DMS114 treated with DMSO at 0.1 percent for 48 hours (cell line): ENCODE results near the gene MTR.
A peak's percentile ranks its signal among the peaks of the same experiment; 100 is the strongest.

ENCODE experiments used
- DNase-seq: peaks from one replicate; lab custom pipeline; 2025; ENCODE audit not compliant: unreplicated experiment; lab: John Stamatoyannopoulos, UW

MTR gene

GRCh38 chr1:236795035-236795756 is at the start of gene MTR:
TSS of gene MTR (plus strand) at chr1:236795292. CDS start at chr1:236795704, 412 bp downstream.
- DNase-seq = peak; percentile 98

GRCh38 chr1:236746785-236747184 is 48.3 kb upstream of the MTR start:
- DNase-seq = no peak

GRCh38 chr1:236747311-236747985 is 47.6 kb upstream of the MTR start:
- no peak for DNase-seq

GRCh38 chr1:236748268-236748870 is 46.7 kb upstream of the MTR start:
- DNase-seq = no peak

GRCh38 chr1:236750928-236751327 is 44.2 kb upstream of the MTR start:
- DNase-seq = no peak

- DNase-seq = no peak
Observed at GRCh38 chr1:236751385-236751784, 43.7 kb upstream of the MTR start.

- no peak for DNase-seq
Observed at GRCh38 chr1:236751935-236752334, 43.2 kb upstream of the MTR start.

GRCh38 chr1:236753516-236753915 is 41.6 kb upstream of the MTR start:
- DNase-seq = peak; percentile 16

GRCh38 chr1:236753964-236754363 is 41.1 kb upstream of the MTR start:
- no peak for DNase-seq

- no peak for DNase-seq
Observed at GRCh38 chr1:236754525-236755210, 40.4 kb upstream of the MTR start.

- DNase-seq = no peak
Observed at GRCh38 chr1:236757640-236758039, 37.5 kb upstream of the MTR start.

- DNase-seq = peak; percentile 30
Observed at GRCh38 chr1:236759252-236759859, 35.7 kb upstream of the MTR start.

GRCh38 chr1:236760480-236760879 is 34.6 kb upstream of the MTR start:
- DNase-seq = no peak

- no peak for DNase-seq
Observed at GRCh38 chr1:236760986-236761385, 34.1 kb upstream of the MTR start.

GRCh38 chr1:236761397-236762132 is 33.5 kb upstream of the MTR start:
- no peak for DNase-seq

- DNase-seq = no peak
Observed at GRCh38 chr1:236762410-236762809, 32.7 kb upstream of the MTR start.

GRCh38 chr1:236765831-236766230 is 29.3 kb upstream of the MTR start:
- no peak for DNase-seq

GRCh38 chr1:236766506-236766905 is 28.6 kb upstream of the MTR start:
- DNase-seq = no peak

- DNase-seq = no peak
Observed at GRCh38 chr1:236767276-236767675, 27.8 kb upstream of the MTR start.

GRCh38 chr1:236768601-236769000 is 26.5 kb upstream of the MTR start:
- DNase-seq = no peak

GRCh38 chr1:236773919-236774318 is 21.2 kb upstream of the MTR start:
- no peak for DNase-seq
